BJ (cell line): ENCODE measurements around the gene GAB2. TPM values are rescaled to one million over a fixed set of nuclear protein-coding genes. Genes with fewer than 3 reads are reported as not detected.

Experiments
- CTCF ChIA-PET: fragments of 350-600 bp; formaldehyde crosslinking; extraction: SDS; loops from one replicate; lab custom pipeline; 2021; ENCODE audit warnings: antibody characterized with exemption, inconsistent platforms; lab: Yijun Ruan, JAX
- POLR2A ChIA-PET: fragments of 300-600 bp; sonication (Branson Sonifier 250); formaldehyde crosslinking; extraction: SDS; loops from one replicate; lab custom pipeline; 2021; ENCODE audit warnings: antibody characterized with exemption; lab: Charles Lee
- DNase-seq: peaks from one replicate; pipeline ENCODE4 v3.0.0-alpha.2; 2011; ENCODE audit warnings: low read depth
- H3K27me3 ChIP-seq: 2 replicates; pipeline ENCODE4 v1.6.0; 2011; ENCODE audit warnings: low read length; ENCODE audit not compliant: control insufficient read depth, insufficient read depth
- H3K36me3 ChIP-seq: 2 replicates; pipeline ENCODE4 v1.5.1; 2011; ENCODE audit warnings: low read length; ENCODE audit not compliant: control insufficient read depth, insufficient read depth
- H3K4me3 ChIP-seq: 2 replicates; pipeline ENCODE4 v1.5.1; 2011; ENCODE audit warnings: low read depth, mild to moderate bottlenecking, control low read depth, low read length
- polyA plus RNA-seq: library from polyadenylated mRNA; depleted of rRNA; stranded (reverse); fragments of >200 nt; gene quantifications from 2 replicates; pipeline ENCODE4 v1.2.3, GENCODE V29; 2011
- TF ChIP-seq, protein P1 (sequence below): IDR thresholded peaks from 2 replicates; pipeline ENCODE4 v1.5.1; 2011; ENCODE audit warnings: low read depth, mild to moderate bottlenecking, control low read depth, inconsistent platforms, low read length, moderate library complexity; ENCODE audit not compliant: insufficient read depth

GAB2 gene
- polyA plus RNA-seq, 1 experiment, result 12.2 TPM

- no peak for DNase-seq
- Histone ChIP-seq H3K4me3 (no peak overlapping the region), H3K36me3 (peaks cover 1% of the 10 kb centered on the region; the same call in 1 of the 2 replicates), H3K27me3 (no peaks in the 10 kb centered on the region)
- POLR2A ChIA-PET, result no interaction called here
- CTCF ChIA-PET, result interaction anchor here (0.8 to 1.1 kb wide), 2 partner anchors 24 to 313 kb away, joined by 3 read pairs; no protein-coding TSS in a partner anchor
- TF ChIP-seq, protein P1, sequence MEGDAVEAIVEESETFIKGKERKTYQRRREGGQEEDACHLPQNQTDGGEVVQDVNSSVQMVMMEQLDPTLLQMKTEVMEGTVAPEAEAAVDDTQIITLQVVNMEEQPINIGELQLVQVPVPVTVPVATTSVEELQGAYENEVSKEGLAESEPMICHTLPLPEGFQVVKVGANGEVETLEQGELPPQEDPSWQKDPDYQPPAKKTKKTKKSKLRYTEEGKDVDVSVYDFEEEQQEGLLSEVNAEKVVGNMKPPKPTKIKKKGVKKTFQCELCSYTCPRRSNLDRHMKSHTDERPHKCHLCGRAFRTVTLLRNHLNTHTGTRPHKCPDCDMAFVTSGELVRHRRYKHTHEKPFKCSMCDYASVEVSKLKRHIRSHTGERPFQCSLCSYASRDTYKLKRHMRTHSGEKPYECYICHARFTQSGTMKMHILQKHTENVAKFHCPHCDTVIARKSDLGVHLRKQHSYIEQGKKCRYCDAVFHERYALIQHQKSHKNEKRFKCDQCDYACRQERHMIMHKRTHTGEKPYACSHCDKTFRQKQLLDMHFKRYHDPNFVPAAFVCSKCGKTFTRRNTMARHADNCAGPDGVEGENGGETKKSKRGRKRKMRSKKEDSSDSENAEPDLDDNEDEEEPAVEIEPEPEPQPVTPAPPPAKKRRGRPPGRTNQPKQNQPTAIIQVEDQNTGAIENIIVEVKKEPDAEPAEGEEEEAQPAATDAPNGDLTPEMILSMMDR, result no peak
These were observed 166.4 kb downstream of the GAB2 start for GRCh38 chr11:78251083-78251775.

GRCh38 chr11:78250099-78250498 is 167.5 kb downstream of the GAB2 start:
- peaks cover 1% of the 10 kb centered on the region; the same call in 1 of the 2 replicates for H3K36me3 ChIP-seq
- no peak for DNase-seq
- CTCF ChIA-PET, result interaction anchor here (1.1 kb wide), 1 partner anchor 23 kb away, joined by 3 read pairs; no protein-coding TSS in a partner anchor
- TF ChIP-seq, protein P1, result no peak
- POLR2A ChIA-PET, result no interaction called here
- H3K4me3 ChIP-seq, result no peak overlapping the region
- H3K27me3 ChIP-seq, result no peaks in the 10 kb centered on the region

DNA sequence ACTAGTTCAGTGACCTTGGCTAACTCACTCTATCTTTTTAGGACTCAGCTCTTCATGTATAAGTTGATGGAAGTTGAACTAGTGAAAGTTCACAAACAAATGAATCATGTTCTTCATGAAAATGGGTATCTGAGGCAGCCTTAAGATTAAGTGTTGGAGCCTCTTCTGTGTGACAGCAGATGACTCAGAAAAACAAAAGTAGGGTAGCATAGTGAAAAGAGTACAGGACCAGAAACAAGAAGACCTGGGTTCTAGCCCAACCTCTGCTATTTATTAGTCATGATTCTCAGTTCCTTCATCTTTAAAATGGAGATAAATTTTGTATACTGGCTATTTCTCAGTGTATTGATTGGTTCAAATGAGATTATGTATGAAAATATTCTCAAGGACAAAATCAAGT is 168.7 kb downstream of the GAB2 start:
- H3K27me3 ChIP-seq, result no peaks in the 10 kb centered on the region
- TF ChIP-seq, protein P1, result no peak
- H3K36me3 ChIP-seq, result peaks cover 1% of the 10 kb centered on the region; the same call in 1 of the 2 replicates
- ChIA-PET POLR2A (no interaction called here), CTCF (no interaction called here)
- DNase-seq, result no peak
- H3K4me3 ChIP-seq, result no peak overlapping the region

DNA sequence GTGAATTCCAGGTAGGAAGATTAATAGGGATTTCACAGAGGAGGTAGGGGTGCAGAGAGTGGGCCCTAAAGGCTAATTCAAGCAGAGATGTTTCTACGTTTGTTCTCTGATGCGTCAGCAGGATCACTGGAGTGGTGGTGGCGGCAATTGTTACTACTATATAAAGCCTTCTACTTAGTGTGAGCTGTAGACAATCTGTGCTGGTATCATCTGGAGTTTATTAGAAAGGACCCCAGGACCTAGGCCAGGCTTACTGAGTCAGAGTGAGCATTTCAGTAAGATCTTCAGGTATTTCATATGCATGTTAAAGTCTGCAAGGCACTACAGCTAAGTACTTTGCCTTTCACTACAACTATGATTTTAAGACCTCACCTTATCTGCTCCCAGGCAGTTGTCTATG is 169.4 kb downstream of the GAB2 start:
- CTCF ChIA-PET, result interaction anchor here (1.2 kb wide), 1 partner anchor 317 kb away, joined by 3 read pairs; no protein-coding TSS in a partner anchor
- DNase-seq, result no peak
- TF ChIP-seq, protein P1, result no peak
- POLR2A ChIA-PET, result no interaction called here
- H3K36me3 ChIP-seq, result peaks cover 1% of the 10 kb centered on the region; the same call in 1 of the 2 replicates
- H3K27me3 ChIP-seq, result no peaks in the 10 kb centered on the region
- H3K4me3 ChIP-seq, result no peak overlapping the region

DNA sequence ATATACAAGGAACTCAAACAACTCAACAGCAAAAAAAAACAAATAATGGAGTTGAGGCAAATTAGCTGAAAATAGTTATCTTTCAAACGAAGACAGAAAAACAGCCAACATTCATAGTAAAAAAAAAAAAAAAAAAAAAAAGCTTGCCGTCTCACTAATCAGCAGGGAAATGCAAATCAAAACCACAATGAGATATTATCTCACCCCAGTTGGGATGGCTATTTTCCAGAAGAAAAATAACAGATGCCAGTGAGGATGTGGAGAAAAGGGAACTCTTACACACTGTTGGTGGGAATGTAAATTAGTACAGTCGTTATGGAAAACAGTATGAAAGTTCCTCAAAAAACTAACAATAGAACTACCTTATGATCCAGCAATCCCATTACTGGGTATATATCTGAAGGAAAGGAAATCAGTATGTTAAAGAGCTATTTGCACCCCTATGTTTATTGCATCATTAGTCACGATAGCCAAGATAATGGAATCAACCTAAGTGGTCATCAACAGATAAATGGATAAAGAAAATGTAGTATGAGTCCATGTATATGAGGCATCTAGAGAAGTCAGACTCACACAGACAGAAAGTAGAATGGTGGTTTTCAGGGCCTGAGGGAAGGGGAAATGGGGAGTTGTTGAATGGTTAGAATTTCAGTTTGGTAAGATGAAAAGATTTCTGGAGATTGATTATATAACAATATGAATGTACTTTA is 172.9 kb downstream of the GAB2 start:
- ChIA-PET POLR2A (no interaction called here), CTCF (interaction anchor here (0.6 to 1.8 kb wide), 4 partner anchors 16 to 198 kb away, joined by 3 to 4 read pairs (median 4); no protein-coding TSS in a partner anchor)
- TF ChIP-seq, protein P1, result no peak
- peaks cover 1% of the 10 kb centered on the region; the same call in 1 of the 2 replicates for H3K36me3 ChIP-seq
- DNase-seq, result no peak
- H3K4me3 ChIP-seq, result no peak overlapping the region
- no peaks in the 10 kb centered on the region for H3K27me3 ChIP-seq
